ENCODE measurements around the gene TJP1. TPM values are rescaled to one million over a fixed set of nuclear protein-coding genes. Genes with fewer than 3 reads are reported as not detected.
A peak's percentile ranks its signal among the peaks of the same experiment; 100 is the strongest.

The TJP1 gene
- total and polyA plus RNA-seq, 3 experiments from 2014 or later = not detected

DNA sequence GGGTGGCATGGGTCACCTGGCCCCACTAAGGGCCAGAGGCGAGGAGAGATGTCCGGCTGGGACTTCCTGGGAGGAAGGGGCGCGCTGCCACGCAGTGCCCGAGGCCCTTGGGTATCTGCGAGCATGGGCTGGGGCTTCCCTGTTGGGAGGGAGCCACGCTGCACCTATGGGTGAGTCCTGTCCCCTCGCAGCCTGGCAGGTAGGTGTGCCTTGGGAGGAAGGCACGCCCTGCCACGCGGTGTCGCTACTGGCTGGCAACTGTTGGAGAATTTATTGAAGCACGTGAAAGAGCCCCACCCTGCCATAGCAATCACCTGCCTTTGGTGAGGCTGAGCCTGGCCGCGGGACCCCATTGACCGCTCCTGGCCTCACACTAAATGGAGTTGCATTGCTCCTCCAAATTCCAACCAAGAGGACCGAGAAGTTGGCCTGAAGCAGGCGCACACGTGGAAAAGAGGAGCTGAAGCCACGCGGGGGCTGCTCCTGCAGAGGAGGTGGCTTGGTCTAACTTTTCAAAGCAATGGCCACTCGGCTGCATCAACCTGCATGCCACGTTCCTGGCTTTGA is 134.2 kb downstream of the TJP1 start:
- Mint-ChIP-seq H3K4me1 (no peaks in the 10 kb centered on the region), H3K36me3 (no peaks in the 10 kb centered on the region), H3K4me3 (no peak overlapping the region), H3K27ac (no peak overlapping the region), H3K27me3 (no peaks in the 10 kb centered on the region), H3K9me3 (peaks cover 0 to 4% (median 0%) of the 10 kb centered on the region in 5 donors)
- Histone ChIP-seq H3K9me3 (ENCODE audit: low read length) (no peaks in the 10 kb centered on the region), H3K27me3 (ENCODE audit: insufficient read depth, low read length, poor library complexity, severe bottlenecking) (no peaks in the 10 kb centered on the region), H3K4me3 (ENCODE audit: low read length) (no peak overlapping the region), H3K27ac (ENCODE audit: low read depth, low read length) (no peak overlapping the region), H3K4me1 (ENCODE audit: insufficient read depth, low read length) (no peaks in the 10 kb centered on the region), H3K36me3 (ENCODE audit: insufficient read depth, low read length) (no peaks in the 10 kb centered on the region)
- CTCF ChIA-PET = no interaction called here
- no peak for DNase-seq
- POLR2A ChIA-PET = no interaction called here

GRCh38 chr15:29687204-29687815 is 135.0 kb downstream of the TJP1 start:
- Mint-ChIP-seq H3K27me3 (no peaks in the 10 kb centered on the region), H3K27ac (no peak overlapping the region), H3K4me1 (no peaks in the 10 kb centered on the region), H3K36me3 (no peaks in the 10 kb centered on the region), H3K4me3 (no peak overlapping the region), H3K9me3 (peaks cover 0 to 2% (median 0%) of the 10 kb centered on the region in 5 donors)
- no peak overlapping the region for H3K4me3 ChIP-seq (ENCODE audit: low read length)
- no peaks in the 10 kb centered on the region for H3K27me3 ChIP-seq (ENCODE audit: insufficient read depth, low read length, poor library complexity, severe bottlenecking)
- no peak overlapping the region for H3K27ac ChIP-seq (ENCODE audit: low read depth, low read length)
- CTCF ChIA-PET = no interaction called here
- H3K4me1 ChIP-seq (ENCODE audit: insufficient read depth, low read length) = no peaks in the 10 kb centered on the region
- H3K9me3 ChIP-seq (ENCODE audit: low read length) = no peaks in the 10 kb centered on the region
- POLR2A ChIA-PET = no interaction called here
- no peaks in the 10 kb centered on the region for H3K36me3 ChIP-seq (ENCODE audit: insufficient read depth, low read length)
- no peak for DNase-seq

- Mint-ChIP-seq H3K9me3 (peaks cover 0 to 2% (median 0%) of the 10 kb centered on the region in 5 donors), H3K36me3 (no peaks in the 10 kb centered on the region)
Measured at GRCh38 chr15:29686445-29687203, 135.6 kb downstream of the TJP1 start.

DNA sequence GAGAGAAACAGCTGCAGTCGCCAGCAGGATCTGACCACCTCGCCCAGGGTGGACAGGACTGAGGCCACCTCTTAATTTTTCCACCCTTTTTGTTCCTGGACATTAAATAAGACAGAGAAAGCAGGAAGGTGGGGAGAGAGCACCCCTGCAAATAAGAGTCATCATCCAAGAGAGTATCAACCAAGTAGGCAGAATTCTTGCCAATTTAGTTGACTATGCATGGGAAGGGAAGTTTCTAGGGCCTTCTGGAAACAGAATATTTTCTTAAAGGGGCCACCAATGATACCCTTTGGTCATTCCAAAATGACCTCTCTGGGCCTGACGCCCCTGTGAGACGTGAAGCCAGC is 136.2 kb downstream of the TJP1 start:
- no peak overlapping the region for H3K4me3 Mint-ChIP-seq
- ChIA-PET CTCF (no interaction called here), POLR2A (no interaction called here)
- no peaks in the 10 kb centered on the region for H3K36me3 Mint-ChIP-seq
- Histone ChIP-seq H3K4me3 (ENCODE audit: low read length) (no peak overlapping the region), H3K27me3 (ENCODE audit: insufficient read depth, low read length, poor library complexity, severe bottlenecking) (no peaks in the 10 kb centered on the region), H3K9me3 (ENCODE audit: low read length) (no peaks in the 10 kb centered on the region), H3K27ac (ENCODE audit: low read depth, low read length) (no peak overlapping the region), H3K36me3 (ENCODE audit: insufficient read depth, low read length) (no peaks in the 10 kb centered on the region), H3K4me1 (ENCODE audit: insufficient read depth, low read length) (no peaks in the 10 kb centered on the region)
- no peak for DNase-seq
- H3K4me1 Mint-ChIP-seq = no peaks in the 10 kb centered on the region
- no peaks in the 10 kb centered on the region for H3K27me3 Mint-ChIP-seq
- no peak overlapping the region for H3K27ac Mint-ChIP-seq
- H3K9me3 Mint-ChIP-seq = peaks cover 0 to 2% (median 0%) of the 10 kb centered on the region in 5 donors

More at GRCh38 chr15:29686445-29687203, 135.6 kb downstream of the TJP1 start:
- Mint-ChIP-seq H3K4me3 (no peak overlapping the region), H3K27me3 (no peaks in the 10 kb centered on the region), H3K27ac (peak overlapping the region in 1 of 8 donors; percentile 50), H3K4me1 (no peaks in the 10 kb centered on the region)
- Histone ChIP-seq H3K4me3 (ENCODE audit: low read length) (no peak overlapping the region), H3K27me3 (ENCODE audit: insufficient read depth, low read length, poor library complexity, severe bottlenecking) (no peaks in the 10 kb centered on the region), H3K4me1 (ENCODE audit: insufficient read depth, low read length) (no peaks in the 10 kb centered on the region), H3K27ac (ENCODE audit: low read depth, low read length) (no peak overlapping the region), H3K9me3 (ENCODE audit: low read length) (no peaks in the 10 kb centered on the region), H3K36me3 (ENCODE audit: insufficient read depth, low read length) (no peaks in the 10 kb centered on the region)
- ChIA-PET CTCF (no interaction called here), POLR2A (no interaction called here)
- no peak for DNase-seq

GRCh38 chr15:29685156-29686078 is 136.9 kb downstream of the TJP1 start:
- no peak overlapping the region for H3K4me3 Mint-ChIP-seq

DNA sequence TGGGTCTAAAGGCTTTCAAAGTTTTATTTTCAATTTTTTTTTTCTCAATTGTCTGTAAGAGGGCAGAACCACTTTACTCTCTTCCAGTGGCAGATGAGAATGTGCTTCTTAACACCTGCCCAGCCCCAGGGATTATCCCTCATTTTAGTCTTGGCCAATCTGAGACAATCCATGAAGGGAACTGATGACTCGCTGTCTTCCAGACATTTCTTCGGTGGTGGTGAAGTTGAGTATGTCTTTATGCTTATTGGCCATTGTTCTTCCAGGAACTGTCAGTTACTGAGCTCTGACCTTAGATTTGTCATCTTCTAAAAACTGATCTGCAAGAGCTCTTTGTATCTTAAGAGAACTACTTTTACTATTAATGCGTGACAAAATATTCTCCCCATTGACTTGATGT is 139.5 kb downstream of the TJP1 start:
- Mint-ChIP-seq H3K27ac (no peak overlapping the region), H3K4me1 (no peaks in the 10 kb centered on the region), H3K27me3 (peaks cover 0 to 2% of the 10 kb centered on the region in 2 donors), H3K9me3 (peaks cover 0 to 2% (median 0%) of the 10 kb centered on the region in 5 donors), H3K36me3 (no peaks in the 10 kb centered on the region), H3K4me3 (no peak overlapping the region)
- Histone ChIP-seq H3K27ac (ENCODE audit: low read depth, low read length) (no peak overlapping the region), H3K27me3 (ENCODE audit: insufficient read depth, low read length, poor library complexity, severe bottlenecking) (no peaks in the 10 kb centered on the region), H3K9me3 (ENCODE audit: low read length) (no peaks in the 10 kb centered on the region), H3K4me1 (ENCODE audit: insufficient read depth, low read length) (no peaks in the 10 kb centered on the region), H3K36me3 (ENCODE audit: insufficient read depth, low read length) (no peaks in the 10 kb centered on the region), H3K4me3 (ENCODE audit: low read length) (no peak overlapping the region)
- no peak for DNase-seq
- CTCF ChIA-PET = no interaction called here
- POLR2A ChIA-PET = no interaction called here

More at GRCh38 chr15:29685156-29686078, 136.9 kb downstream of the TJP1 start:
- Histone ChIP-seq H3K4me1 (ENCODE audit: insufficient read depth, low read length) (no peaks in the 10 kb centered on the region), H3K4me3 (ENCODE audit: low read length) (no peak overlapping the region), H3K27ac (ENCODE audit: low read depth, low read length) (no peak overlapping the region), H3K9me3 (ENCODE audit: low read length) (no peaks in the 10 kb centered on the region), H3K36me3 (ENCODE audit: insufficient read depth, low read length) (no peaks in the 10 kb centered on the region), H3K27me3 (ENCODE audit: insufficient read depth, low read length, poor library complexity, severe bottlenecking) (no peaks in the 10 kb centered on the region)
- peaks cover 0 to 2% (median 0%) of the 10 kb centered on the region in 5 donors for H3K9me3 Mint-ChIP-seq
- DNase-seq = no peak
- CTCF ChIA-PET = no interaction called here
- H3K27me3 Mint-ChIP-seq = no peaks in the 10 kb centered on the region
- POLR2A ChIA-PET = no interaction called here
- H3K4me1 Mint-ChIP-seq = no peaks in the 10 kb centered on the region
- no peaks in the 10 kb centered on the region for H3K36me3 Mint-ChIP-seq
- H3K27ac Mint-ChIP-seq = no peak overlapping the region

GRCh38 chr15:29682361-29682760 is 139.9 kb downstream of the TJP1 start:
- no peak overlapping the region for H3K27ac ChIP-seq (ENCODE audit: low read depth, low read length)
- Mint-ChIP-seq H3K36me3 (no peaks in the 10 kb centered on the region), H3K27me3 (peaks cover under 1 to 6% of the 10 kb centered on the region in 2 donors), H3K4me1 (no peaks in the 10 kb centered on the region), H3K27ac (no peak overlapping the region), H3K9me3 (peaks cover 0 to 2% (median 0%) of the 10 kb centered on the region in 5 donors), H3K4me3 (no peak overlapping the region)
- H3K4me1 ChIP-seq (ENCODE audit: insufficient read depth, low read length) = no peaks in the 10 kb centered on the region
- no peaks in the 10 kb centered on the region for H3K9me3 ChIP-seq (ENCODE audit: low read length)
- POLR2A ChIA-PET = no interaction called here
- CTCF ChIA-PET = no interaction called here
- H3K36me3 ChIP-seq (ENCODE audit: insufficient read depth, low read length) = no peaks in the 10 kb centered on the region
- H3K27me3 ChIP-seq (ENCODE audit: insufficient read depth, low read length, poor library complexity, severe bottlenecking) = no peaks in the 10 kb centered on the region
- no peak overlapping the region for H3K4me3 ChIP-seq (ENCODE audit: low read length)
- DNase-seq = no peak

DNA sequence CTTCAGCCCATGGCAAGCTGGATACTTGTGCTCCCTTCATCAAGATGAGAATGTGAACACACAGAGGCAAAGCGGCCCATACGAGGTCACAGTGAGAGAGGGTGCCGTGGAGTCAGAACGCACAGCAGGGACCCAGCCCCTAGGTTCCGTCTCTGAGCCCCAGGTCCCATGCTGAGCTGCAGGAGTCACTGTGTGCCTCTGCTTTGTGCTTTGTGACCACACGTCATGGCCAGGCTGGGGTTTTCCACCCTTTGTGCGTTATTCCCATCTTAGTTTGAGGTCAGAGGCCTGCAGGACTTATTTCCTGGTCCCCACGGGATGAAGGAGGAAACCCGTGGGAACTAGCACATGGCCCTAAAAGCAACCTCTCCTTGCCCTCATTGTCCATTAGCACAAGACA is 140.3 kb downstream of the TJP1 start:
- H3K9me3 ChIP-seq (ENCODE audit: low read length) = no peaks in the 10 kb centered on the region
- Mint-ChIP-seq H3K27ac (no peak overlapping the region), H3K36me3 (no peaks in the 10 kb centered on the region), H3K4me1 (no peaks in the 10 kb centered on the region), H3K27me3 (peaks cover 3 to 11% of the 10 kb centered on the region in 2 donors), H3K4me3 (no peak overlapping the region), H3K9me3 (peaks cover 0 to 2% (median 0%) of the 10 kb centered on the region in 5 donors)
- no peak overlapping the region for H3K4me3 ChIP-seq (ENCODE audit: low read length)
- H3K4me1 ChIP-seq (ENCODE audit: insufficient read depth, low read length) = no peaks in the 10 kb centered on the region
- POLR2A ChIA-PET = no interaction called here
- H3K27me3 ChIP-seq (ENCODE audit: insufficient read depth, low read length, poor library complexity, severe bottlenecking) = no peaks in the 10 kb centered on the region
- H3K27ac ChIP-seq (ENCODE audit: low read depth, low read length) = no peak overlapping the region
- no peaks in the 10 kb centered on the region for H3K36me3 ChIP-seq (ENCODE audit: insufficient read depth, low read length)
- CTCF ChIA-PET = no interaction called here
- no peak for DNase-seq
